PC-9 (cell line): Measurements from ENCODE around the gene TXNL4A.

Experiments used
- CTCF ChIP-seq: fragments of 200-600 bp; sonication (generic); conservative IDR thresholded peaks from 2 replicates; pipeline ENCODE4 v1.6.1; 2017; ENCODE audit warnings: mixed run types, antibody characterized with exemption, mild to moderate bottlenecking, moderate library complexity
- EZH2 ChIP-seq: fragments of 200-600 bp; sonication (generic); IDR thresholded peaks from 2 replicates; pipeline ENCODE4 v1.8.0; 2017; ENCODE audit warnings: antibody characterized with exemption, low read depth

- TF ChIP-seq CTCF (no peak), EZH2 (no peak)
Observed at GRCh38 chr18:79932907-79933306, 55.5 kb downstream of the TXNL4A start.
